NCI-H460 (cell line): ENCODE data around the gene EVI2B. TPM values are rescaled to one million over a fixed set of nuclear protein-coding genes. Genes with fewer than 3 reads are reported as not detected.
"Not testable (repeated sequence)": the region's sequence is repeated elsewhere in the genome, so short reads cannot be mapped to it uniquely, and the experiment has no call there.

Experiments
- DNase-seq: peaks from one replicate; pipeline ENCODE4 v3.0.0-alpha.2; 2016; ENCODE audit warnings: low read depth; ENCODE audit errors: extremely low read depth
- polyA plus RNA-seq: library from polyadenylated mRNA; depleted of rRNA; stranded (reverse); fragments of >200 nt; gene quantifications from 2 replicates; pipeline ENCODE4 v1.2.3, GENCODE V29; 2014; cell fraction: nucleus; rRNA removed
- total RNA-seq: library from RNA; depleted of rRNA; stranded (reverse); fragments of >200 nt; shearing (Covaris generic); gene quantifications from 2 replicates; pipeline ENCODE4 v1.2.3, GENCODE V29; 2014; rRNA removed

Gene EVI2B, protein sequence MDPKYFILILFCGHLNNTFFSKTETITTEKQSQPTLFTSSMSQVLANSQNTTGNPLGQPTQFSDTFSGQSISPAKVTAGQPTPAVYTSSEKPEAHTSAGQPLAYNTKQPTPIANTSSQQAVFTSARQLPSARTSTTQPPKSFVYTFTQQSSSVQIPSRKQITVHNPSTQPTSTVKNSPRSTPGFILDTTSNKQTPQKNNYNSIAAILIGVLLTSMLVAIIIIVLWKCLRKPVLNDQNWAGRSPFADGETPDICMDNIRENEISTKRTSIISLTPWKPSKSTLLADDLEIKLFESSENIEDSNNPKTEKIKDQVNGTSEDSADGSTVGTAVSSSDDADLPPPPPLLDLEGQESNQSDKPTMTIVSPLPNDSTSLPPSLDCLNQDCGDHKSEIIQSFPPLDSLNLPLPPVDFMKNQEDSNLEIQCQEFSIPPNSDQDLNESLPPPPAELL
- 0.07 TPM in 1 of 2 replicates, not detected in the other for total RNA-seq
- polyA plus RNA-seq, result not detected in 2 replicates

DNA sequence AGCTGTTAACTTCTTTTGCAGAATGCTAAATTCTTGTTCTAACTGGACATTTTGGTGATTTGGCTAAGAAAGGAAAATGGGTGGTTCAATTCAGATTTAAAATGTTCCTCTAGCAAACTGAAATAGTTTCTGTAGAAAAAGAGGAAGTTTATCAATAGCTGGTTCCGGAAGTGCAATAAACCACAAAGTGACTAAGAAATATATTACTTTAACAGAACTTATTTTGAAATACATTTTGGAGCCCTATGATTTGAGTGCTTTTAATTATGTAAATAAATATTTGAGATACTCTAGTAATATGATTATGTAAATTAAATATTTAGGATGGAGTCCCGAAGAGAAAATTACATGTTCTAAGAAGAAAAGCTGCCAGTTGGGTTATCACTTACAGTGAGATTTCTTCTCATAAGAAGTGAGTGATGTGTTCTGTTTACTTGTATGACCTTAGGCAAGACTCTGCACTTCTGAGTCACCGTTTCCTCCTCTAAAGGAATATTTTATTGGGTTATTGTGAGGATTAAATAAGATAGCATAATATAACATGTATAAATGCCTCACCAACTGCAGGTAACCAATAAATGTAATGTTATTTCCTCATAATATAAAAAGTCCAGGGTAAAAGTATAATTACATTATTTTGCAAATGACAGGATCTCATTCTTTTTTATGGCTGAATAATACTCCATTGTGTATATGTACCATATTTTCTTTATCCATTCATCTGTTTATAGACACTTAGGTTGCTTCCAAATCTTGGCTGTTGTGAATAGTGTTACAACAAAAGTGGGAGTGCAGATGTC is at the start of gene EVI2B:
EVI2B (minus strand) TSS at position 73 of the 800 bp plus-strand sequence. CDS start 8,445 bp downstream, outside the sequence.
- DNase-seq, result no peak

DNA sequence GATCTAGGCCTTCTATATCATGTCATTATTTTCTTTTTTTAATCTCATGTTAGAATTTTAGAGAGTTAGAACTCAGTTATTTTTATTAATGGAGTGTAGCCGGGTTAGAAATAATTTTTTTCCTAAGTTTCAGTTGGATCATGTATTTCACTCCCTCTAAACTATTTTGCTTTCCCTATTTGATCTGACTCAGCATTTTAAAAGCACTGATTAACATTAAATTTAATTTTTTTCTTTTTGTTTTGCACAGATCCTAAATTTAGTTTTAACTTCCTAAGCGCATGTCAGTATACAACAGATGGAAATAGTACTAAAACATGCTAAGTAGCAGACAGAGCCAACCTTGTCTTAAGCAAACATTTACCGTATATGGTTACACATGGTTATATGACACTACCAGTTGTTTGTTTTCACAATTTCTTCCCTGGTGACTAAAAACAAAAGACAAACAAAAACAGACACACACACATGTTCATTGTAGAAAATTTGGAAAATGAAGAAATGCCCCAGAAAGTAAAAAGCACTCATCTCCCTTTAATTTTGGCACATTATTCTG is 44.1 kb upstream of the EVI2B start:
- DNase-seq, result peak; percentile 8

DNA sequence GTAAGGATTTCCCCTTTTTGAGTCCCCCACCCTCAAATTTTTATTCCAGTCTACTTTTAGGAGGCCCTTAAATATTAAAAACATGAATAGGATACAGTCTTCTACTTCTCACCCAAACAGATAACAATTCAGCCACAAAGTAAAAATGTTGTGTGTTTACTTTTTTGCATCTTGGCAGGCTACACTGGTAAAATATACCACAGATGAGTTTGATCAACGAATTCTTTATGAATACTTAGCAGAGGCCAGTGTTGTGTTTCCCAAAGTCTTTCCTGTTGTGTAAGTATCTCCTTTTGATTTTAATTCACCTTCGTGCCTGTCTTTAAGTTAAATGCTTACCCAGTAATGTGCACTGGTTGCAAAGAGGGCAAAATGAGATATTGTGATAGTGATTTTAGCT is 43.2 kb upstream of the EVI2B start:
- no peak for DNase-seq

DNA sequence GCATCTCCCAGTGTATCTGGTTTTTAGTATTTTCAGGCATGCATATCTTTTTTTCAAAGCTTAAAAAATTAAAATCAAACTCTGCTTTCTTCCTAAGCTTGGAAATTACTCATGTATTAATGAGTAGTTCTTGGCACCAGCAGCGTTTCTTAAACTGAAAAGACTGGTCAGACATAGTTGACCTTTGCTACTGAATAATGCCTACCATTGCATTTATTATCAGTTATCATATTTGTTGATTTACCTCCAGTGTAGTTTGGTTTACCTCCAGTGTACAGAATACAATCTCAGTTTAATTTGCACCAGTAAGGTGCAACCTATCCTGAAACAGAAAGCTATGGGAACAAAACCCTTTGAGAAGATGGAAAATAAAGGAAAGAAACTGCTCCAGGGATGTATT is 42.1 kb upstream of the EVI2B start:
- DNase-seq, result no peak

DNA sequence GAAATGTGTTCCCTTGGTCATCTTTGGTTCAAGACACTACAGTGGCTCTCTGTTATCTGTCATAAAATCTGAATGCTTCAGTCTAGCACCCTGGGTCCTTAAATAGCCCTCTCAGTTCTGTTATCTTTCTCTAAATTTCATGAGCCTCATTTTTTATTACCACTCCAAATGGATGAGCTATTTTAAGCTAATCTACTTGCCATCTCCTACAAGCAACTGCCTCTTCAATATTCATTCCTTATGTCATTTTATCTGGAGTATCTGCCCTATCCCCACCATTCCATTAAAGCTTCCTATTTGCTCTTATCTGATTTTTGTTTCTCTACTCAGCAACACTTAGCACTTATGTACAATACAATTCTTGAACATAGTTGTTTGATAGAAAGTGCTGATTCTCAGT is 35.6 kb upstream of the EVI2B start:
- no peak for DNase-seq

DNA sequence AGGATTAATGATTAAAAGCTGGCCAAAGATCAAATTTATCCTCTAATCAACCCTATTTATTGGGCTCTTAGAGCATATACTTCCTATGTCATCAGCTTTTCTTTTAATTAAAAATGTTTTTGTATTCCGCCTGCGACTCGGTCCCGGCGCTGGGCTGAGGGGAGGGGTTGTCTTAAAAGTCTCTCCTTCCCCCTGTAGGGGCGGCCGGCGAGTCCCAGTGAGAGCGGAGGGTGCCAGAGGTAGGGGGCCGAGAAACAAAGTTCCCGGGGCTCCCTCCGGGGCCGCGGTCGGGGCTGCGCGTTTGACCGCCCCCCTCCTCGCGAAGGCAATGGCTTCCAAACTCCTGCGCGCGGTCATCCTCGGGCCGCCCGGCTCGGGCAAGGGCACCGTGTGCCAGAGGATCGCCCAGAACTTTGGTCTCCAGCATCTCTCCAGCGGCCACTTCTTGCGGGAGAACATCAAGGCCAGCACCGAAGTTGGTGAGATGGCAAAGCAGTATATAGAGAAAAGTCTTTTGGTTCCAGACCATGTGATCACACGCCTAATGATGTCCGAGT is 31.4 kb upstream of the EVI2B start:
- not testable (repeated sequence) for DNase-seq

DNA sequence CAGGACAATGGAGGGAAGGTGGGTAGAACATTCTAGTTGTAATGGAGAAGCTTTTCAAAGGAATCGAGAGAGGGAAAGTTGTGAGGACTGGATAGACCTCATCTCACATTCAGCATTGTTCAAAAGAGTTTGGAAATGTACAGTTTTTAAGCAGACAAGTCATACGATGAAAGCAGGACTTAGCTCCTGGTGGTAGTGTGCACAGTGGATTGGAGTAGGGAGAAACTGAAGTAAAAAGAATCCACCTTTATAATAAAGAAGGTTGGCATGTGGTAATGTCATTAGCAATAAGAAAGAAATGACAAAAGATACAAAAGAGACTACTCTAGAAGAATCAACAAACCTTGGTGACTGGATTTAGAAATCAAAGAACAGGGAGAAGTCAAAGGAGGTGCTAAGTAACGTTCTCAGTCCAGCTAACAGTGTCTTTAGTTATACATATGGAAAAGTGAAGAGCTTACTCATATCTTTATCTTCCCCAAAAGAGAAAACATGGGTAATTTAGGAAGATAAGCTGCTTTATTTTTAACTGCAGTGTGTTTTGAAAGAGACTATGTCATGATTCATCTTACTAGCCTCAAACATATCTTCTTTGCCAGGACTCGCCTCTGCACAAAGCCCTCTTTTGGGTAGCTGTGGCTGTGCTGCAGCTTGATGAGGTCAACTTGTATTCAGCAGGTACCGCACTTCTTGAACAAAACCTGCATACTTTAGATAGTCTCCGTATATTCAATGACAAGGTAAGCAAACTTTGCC is 26.2 kb upstream of the EVI2B start:
- DNase-seq, result no peak

DNA sequence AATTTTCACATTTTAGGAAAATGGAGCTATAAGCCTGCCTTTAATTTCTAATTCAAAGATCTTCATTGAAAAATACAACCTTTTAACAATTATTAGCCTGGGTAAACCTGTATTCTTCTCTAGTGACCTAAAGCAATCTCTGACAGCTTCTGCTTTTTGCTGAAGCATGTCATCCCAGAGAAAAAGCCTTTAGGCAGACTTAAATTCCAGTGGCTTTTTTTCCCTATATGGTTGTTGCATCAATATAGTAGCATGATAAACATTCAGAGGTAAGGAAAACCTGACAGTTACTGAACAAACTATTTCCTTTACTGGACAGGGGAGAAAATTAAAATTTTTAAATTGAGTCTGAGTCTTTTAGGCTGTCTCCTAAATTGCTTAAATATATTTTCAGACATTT is 15.4 kb upstream of the EVI2B start:
- DNase-seq, result no peak

DNA sequence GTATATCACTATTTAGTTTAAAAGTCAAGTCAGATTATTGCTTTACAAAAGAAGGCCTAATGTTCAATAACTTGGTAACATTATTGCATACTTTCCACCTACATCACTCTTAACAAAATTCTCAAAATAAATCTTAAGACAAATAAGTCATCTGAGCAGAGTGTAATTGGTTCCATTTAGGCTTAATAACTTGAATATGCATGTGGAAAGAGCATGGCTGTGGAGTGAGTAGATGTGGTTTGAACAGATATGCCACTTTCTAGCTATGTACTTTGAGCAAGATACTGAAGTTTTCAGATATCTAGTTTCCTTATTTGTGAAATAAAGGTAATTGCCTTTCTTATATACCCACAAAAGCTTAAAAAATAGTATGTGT is 14.3 kb upstream of the EVI2B start:
- no peak for DNase-seq

DNA sequence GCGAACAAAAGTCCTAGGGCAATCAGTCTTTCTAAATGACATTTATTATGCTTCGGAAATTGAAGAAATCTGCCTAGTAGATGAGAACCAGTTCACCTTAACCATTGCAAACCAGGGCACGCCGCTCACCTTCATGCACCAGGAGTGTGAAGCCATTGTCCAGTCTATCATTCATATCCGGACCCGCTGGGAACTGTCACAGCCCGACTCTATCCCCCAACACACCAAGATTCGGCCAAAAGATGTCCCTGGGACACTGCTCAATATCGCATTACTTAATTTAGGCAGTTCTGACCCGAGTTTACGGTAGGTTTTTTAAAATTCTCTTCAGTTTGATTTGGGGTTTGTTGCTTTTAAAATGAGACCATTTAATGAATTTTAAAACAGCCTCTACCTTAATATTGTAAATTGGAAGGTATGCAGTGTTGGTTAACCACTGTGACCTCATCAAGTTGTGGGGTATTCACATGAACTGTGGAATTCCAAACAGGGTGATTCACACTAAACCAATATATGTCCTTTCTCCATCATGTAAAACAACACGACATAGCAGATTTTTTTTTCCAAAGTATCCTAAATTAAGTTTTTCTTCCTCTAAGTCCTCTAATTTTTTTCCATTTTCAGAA is 13.8 kb upstream of the EVI2B start:
- no peak for DNase-seq

DNA sequence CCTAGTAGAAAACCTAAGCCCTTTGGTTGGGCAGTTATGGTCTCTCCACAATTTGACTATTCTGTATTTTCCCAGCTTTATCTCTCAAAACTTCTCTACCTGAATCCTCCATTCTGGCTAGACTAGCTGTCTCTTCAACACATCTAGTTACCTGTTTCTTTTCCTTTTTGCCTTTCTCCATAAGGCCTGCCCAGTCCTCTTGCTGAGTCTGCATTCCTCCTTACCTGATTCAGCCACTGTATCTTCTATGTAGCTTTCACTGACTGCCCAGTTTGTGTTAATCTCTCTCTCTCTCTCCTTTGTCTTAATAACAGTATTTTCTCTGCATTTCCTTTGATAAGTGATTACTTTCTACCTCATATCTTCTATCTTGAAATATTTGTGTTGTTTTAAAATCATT is 9.7 kb upstream of the EVI2B start:
- no peak for DNase-seq

DNA sequence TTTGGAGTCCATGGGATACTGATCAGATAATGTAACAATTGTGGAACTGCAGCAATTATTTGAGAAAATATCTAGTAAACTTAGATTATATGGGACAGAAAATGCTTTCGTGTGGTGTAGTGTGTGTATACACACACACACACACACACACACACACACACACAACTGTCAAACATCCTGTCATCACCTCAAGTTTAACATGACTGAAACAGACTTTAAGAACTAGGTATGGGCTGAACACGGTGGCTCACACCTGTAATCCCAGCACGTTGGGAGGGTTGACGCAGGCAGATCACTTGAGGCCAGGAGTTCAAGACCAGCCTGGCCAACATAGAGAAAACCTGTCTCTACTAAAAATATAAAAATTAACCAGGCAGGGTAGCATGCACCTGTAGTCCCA is 8.1 kb upstream of the EVI2B start:
- no peak for DNase-seq

DNA sequence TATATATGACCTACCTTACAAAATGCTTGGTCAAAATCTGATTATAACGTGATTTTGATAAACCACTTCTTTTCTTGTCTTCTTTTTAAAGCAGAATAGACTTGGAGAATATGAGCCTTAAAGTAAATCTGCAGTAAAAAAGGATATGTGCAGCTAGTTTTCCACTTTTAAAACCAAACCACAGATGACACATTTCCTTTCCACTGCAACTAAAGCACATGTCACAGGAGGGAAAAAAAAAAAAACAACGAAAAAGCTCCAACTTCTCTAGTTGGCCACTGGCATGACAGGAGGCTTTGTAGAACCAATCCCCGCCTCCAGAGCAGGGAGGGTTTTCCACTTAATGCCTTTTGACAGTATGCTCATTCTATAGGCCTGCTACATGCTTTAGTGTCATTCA is 7.6 kb upstream of the EVI2B start, which contains the start of gene EVI2A:
EVI2A (minus strand) TSS at position 142 of the 400 bp plus-strand sequence. CDS start 2,609 bp downstream, outside the sequence.
- DNase-seq, result no peak

DNA sequence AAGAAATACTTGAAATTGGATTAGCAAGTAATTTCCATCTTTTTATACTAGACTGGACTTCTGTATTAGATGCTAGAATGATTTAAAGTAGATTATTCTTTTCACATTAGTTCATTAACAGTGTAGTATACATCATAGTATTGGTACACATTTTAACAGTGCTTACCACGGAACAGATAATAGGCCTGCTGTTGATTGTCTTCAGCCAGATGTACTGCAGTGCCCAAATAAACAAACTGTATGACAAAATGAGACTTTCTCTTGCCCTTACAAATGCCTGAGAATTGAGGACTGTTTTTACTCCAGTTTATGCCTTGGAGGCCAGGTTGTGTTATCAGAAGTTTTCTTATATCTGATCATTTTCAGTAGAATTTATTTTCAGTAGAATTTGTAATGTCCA is 6.9 kb upstream of the EVI2B start:
- no peak for DNase-seq

DNA sequence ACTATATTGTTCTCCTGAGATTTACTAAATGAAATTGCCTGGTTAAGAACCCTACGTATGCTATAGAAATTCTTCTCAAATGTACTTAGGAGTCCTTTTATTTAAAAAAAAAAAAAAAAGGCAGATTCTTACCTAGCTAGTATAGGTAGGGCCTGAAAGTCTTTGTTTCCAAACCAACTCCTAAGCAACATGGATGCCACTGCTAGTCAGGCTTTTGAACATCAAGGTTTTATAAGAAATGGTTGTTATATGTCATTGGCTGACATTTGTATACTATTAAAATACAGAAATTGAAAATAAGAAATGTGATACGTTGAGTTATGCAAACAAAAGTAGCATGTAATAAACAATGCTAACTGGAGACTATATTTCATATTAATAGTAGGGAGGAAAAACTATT is 6.4 kb upstream of the EVI2B start:
- no peak for DNase-seq

DNA sequence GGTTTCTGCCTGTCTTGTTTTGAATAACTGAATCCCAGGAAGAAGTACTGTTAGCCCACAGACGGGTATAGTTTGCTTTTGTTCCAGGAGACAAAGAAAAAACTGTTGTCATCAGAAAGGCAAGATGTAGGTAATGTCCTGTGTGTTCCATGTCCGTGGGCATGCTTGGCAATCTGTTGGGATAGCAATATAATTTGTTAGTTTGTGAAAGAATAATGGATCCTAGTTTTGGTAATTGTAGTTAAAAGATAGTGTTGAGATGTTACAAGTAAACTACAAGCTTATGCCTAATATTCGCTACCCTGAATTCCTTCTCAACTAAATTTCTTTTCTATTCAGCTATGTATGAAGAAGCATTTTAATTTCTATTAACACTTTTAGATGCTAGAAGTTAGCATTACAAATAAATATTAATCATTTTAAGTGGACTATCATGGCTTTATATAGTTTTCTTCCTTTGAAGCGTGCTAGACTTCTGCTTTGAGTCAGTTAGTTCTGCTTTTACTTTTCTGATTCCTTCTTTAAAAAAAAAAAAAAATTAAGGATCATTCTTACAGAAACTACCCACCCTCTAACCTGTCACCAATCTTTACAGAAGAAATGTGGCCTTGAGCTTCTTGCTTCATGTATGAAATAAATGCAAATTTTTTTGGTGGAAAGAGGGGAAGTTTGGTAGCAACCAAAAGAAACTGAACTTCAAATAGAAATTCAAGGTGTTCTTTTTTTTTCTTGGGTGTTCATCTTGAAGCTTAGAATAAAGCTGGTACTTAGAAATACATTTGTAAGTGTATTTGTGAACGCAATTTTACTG is 5.2 kb upstream of the EVI2B start:
- no peak for DNase-seq

DNA sequence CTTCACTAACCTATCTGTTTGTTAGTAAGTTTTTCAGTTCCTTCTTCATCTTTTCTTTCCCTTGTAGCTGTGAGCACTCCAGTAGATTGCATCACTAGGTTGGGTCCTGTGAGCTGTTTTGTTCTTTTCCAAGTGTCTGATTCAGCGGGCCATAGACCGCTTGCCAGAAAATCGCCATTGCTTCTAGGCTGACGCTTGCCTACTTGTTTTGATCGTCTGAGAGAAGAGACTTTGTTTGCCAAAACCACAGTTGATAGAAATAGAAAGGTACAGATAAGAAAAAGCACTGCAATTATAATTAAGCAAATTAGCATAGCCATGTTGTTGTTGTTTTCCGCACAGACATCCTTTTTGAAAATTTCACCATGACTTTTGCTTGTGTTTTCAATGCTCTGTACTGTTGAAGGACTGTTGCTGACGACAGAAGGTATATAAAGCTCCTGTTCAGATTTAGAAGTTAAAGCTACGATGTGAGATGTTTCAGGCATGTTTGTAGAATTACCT is 4.5 kb upstream of the EVI2B start:
- DNase-seq, result no peak

DNA sequence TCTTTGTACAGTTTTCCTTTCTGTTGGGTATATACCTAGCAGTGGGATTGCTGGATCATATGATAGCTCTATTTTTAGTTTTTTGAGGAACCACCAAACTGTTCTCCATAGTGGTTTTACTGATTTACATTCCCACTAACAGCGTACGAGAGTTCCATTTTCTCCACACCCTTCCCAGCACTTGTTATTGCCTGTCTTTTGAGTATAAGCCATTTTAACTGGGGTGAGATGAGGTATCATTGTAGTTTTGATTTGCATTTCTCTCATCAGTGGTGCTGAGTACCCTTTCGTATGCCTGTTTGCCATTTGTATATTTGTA is 887 bp upstream of the EVI2B start:
- DNase-seq, result no peak

DNA sequence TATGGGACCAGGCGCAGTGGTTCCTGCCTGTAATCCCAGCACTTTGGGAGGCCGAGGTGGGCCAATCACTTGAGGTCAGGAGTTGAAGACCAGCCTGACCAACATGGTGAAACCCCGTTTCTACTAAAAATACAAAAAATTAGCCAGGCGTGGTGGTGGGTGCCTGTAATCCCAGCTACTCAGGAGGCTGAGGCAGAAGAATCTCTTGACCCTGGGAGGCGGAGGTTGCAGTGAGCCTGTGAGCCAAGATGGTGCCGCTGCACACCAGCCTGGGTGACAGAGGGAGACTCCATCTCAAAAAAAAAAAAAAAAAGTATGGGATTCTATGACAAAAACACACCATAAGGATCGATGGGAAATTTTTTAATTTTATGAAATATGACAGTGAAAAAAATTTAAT is 1.6 kb downstream of the EVI2B start:
- DNase-seq, result not testable (repeated sequence)
